ENCODE results near the gene ATXN1L. TPM values are rescaled to one million over a fixed set of nuclear protein-coding genes. Genes with fewer than 3 reads are reported as not detected.

ATXN1L gene
- total RNA-seq, 6 donors from 2014 or later = 22.0 to 31.2 (median 29.1) TPM

GRCh38 chr16:71894921-71895678, 49.3 kb downstream of the ATXN1L start, which contains the start of gene IST1:
Gene IST1, plus strand, starts transcription at chr16:71895531. Its CDS starts 20,110 bp downstream, at chr16:71915641.
- no peaks in the 10 kb centered on the region for H3K9me3 ChIP-seq
- ATAC-seq (ENCODE audit: low FRiP score in 2 of 2) (peak; percentile 98 to 99), DNase-seq (peak; percentile 98)
- H3K27ac ChIP-seq = peak within 1 kb of the TSS; percentile 93 to 97 (median 94)
- peak within 1 kb of the TSS; percentile 67 to 90 (median 78) for H3K4me3 ChIP-seq
- peaks cover 31 to 44% (median 40%) of the 10 kb centered on the region in 4 donors for H3K4me1 ChIP-seq
- TF ChIP-seq POLR2A (IDR thresholded peaks at IDR 0.05) = peak in 3 of 4 donors; percentile 86 to 97 (median 90)
- TF ChIP-seq EP300 (IDR thresholded peaks at IDR 0.05) = peak in 2 of 4 donors; percentile 19 to 30
- peak; percentile 93 to 96 for TF ChIP-seq POLR2AphosphoS5 (IDR thresholded peaks at IDR 0.05)
- peak in 1 of 6 experiments; percentile 4 for TF ChIP-seq CTCF (IDR thresholded peaks at IDR 0.05)
- H3K36me3 ChIP-seq = no peaks in the 10 kb centered on the region
- WGBS, 2 donors = 0 to 1% methylated on average over 30 to 54 of the region's 67 CpGs
- no peaks in the 10 kb centered on the region for H3K27me3 ChIP-seq

- TF ChIP-seq POLR2AphosphoS5 (IDR thresholded peaks at IDR 0.05) (peak in 1 of 2 donors; percentile 16), EP300 (IDR thresholded peaks at IDR 0.05) (no peak)
- H3K36me3 ChIP-seq = no peaks in the 10 kb centered on the region
- 0 to 1% methylated on average over 17 to 44 of the region's 44 CpGs for WGBS, 2 donors
- H3K27me3 ChIP-seq = no peaks in the 10 kb centered on the region
- ATAC-seq (ENCODE audit: low FRiP score in 2 of 2) (peak; percentile 69 to 77), DNase-seq (peak; percentile 28 to 92)
- H3K4me3 ChIP-seq = peak overlapping the region; percentile 67 to 90 (median 78)
- peak overlapping the region; percentile 93 to 97 (median 94) for H3K27ac ChIP-seq
- H3K9me3 ChIP-seq = no peaks in the 10 kb centered on the region
- H3K4me1 ChIP-seq = peaks cover 36 to 49% (median 42%) of the 10 kb centered on the region in 4 donors
Observed at GRCh38 chr16:71895679-71896365, 50.0 kb downstream of the ATXN1L start.

GRCh38 chr16:71896764-71897368, 51.1 kb downstream of the ATXN1L start:
- TF ChIP-seq POLR2AphosphoS5 (IDR thresholded peaks at IDR 0.05) (no peak), POLR2A (IDR thresholded peaks at IDR 0.05) (no peak), CTCF (IDR thresholded peaks at IDR 0.05) (no peak), EP300 (IDR thresholded peaks at IDR 0.05) (no peak)
- Histone ChIP-seq H3K36me3 (no peaks in the 10 kb centered on the region), H3K27ac (peak overlapping the region; percentile 93 to 97 (median 94)), H3K27me3 (no peaks in the 10 kb centered on the region), H3K9me3 (no peaks in the 10 kb centered on the region), H3K4me3 (peak overlapping the region; percentile 67 to 90 (median 78)), H3K4me1 (peaks cover 36 to 58% (median 47%) of the 10 kb centered on the region in 4 donors)
- DNase-seq (no peak), ATAC-seq (ENCODE audit: low FRiP score in 2 of 2) (no peak)
- 39 to 44% methylated on average over 15 of the region's 15 CpGs for WGBS, 2 donors

GRCh38 chr16:71899171-71899570, 53.4 kb downstream of the ATXN1L start:
- no peak for ATAC-seq (ENCODE audit: low FRiP score in 2 of 2)
- no peak overlapping the region for H3K27ac ChIP-seq
- no peak for DNase-seq

More at GRCh38 chr16:71899171-71899570, 53.4 kb downstream of the ATXN1L start:
- Histone ChIP-seq H3K36me3 (no peaks in the 10 kb centered on the region), H3K4me1 (peaks cover 39 to 64% (median 51%) of the 10 kb centered on the region in 4 donors), H3K27me3 (no peaks in the 10 kb centered on the region), H3K9me3 (no peaks in the 10 kb centered on the region), H3K4me3 (no peak overlapping the region)
- WGBS, 2 donors = 93 to 96% methylated on average over 4 of the region's 4 CpGs
- no peak for TF ChIP-seq POLR2AphosphoS5 (IDR thresholded peaks at IDR 0.05)
- TF ChIP-seq CTCF (IDR thresholded peaks at IDR 0.05) = no peak
- TF ChIP-seq POLR2A (IDR thresholded peaks at IDR 0.05) = no peak
- no peak for TF ChIP-seq EP300 (IDR thresholded peaks at IDR 0.05)

All from upper lobe of left lung (tissue), 6 donors.